MCF 10A (cell line): Measurements from ENCODE around the gene BCAP31. TPM values are rescaled to one million over a fixed set of nuclear protein-coding genes. Genes with fewer than 3 reads are reported as not detected.
"Not testable (repeated sequence)": the region's sequence is repeated elsewhere in the genome, so short reads cannot be mapped to it uniquely, and the experiment has no call there.

ENCODE experiments used
- BruUV-seq: library from RNA; stranded (reverse); fragments of 400-500 nt; replicated peaks from 2 replicates; lab custom pipeline; 2021; lab: Mats Ljungman, UMichigan
- CTCF ChIA-PET: fragments of 300-600 bp; sonication (Branson Sonifier 250); formaldehyde crosslinking; extraction: SDS; loops from one replicate; lab custom pipeline; 2021; ENCODE audit warnings: antibody characterized with exemption, inconsistent platforms; lab: Yijun Ruan, JAX
- POLR2A ChIA-PET: fragments of 300-600, 350-650 bp; sonication (Branson Sonifier 250); formaldehyde crosslinking; extraction: SDS; loops from one replicate; lab custom pipeline; 2020; ENCODE audit warnings: antibody characterized with exemption, inconsistent platforms; lab: Yijun Ruan, JAX
- DNase-seq: peaks from one replicate; pipeline ENCODE4 v3.0.0-alpha.2; 2018; ENCODE audit not compliant: unreplicated experiment
- H3K27ac Mint-ChIP-seq: one replicate; pipeline ENCODE4 v1.8.0; 2022; ENCODE audit warnings: mild to moderate bottlenecking, low read depth, mixed read lengths; ENCODE audit not compliant: unreplicated experiment
- H3K27me3 Mint-ChIP-seq: one replicate; pipeline ENCODE4 v1.8.0; 2022; ENCODE audit warnings: mixed read lengths; ENCODE audit not compliant: insufficient read depth, unreplicated experiment
- H3K36me3 Mint-ChIP-seq: one replicate; pipeline ENCODE4 v1.8.0; 2022; ENCODE audit warnings: mild to moderate bottlenecking, moderate library complexity, mixed read lengths; ENCODE audit not compliant: insufficient read depth, unreplicated experiment
- H3K4me1 Mint-ChIP-seq: one replicate; pipeline ENCODE4 v1.8.0; 2022; ENCODE audit warnings: mixed read lengths; ENCODE audit not compliant: insufficient read depth, unreplicated experiment
- H3K4me3 Mint-ChIP-seq: one replicate; pipeline ENCODE4 v1.8.0; 2022; ENCODE audit warnings: mild to moderate bottlenecking, moderate library complexity, mixed read lengths; ENCODE audit not compliant: unreplicated experiment
- H3K9me3 Mint-ChIP-seq: one replicate; pipeline ENCODE4 v1.8.0; 2022; ENCODE audit warnings: mixed read lengths; ENCODE audit not compliant: unreplicated experiment
- intact Hi-C: fragments of 100-400 bp; cut with micrococcal nuclease; formaldehyde crosslinking; loops from 2 replicates; pipeline ENCODE4 v1.14.1; 2022
- total RNA-seq: library from RNA; stranded (reverse); gene quantifications from 2 replicates; pipeline ENCODE4 v1.2.3, GENCODE V29; 2022
- TF ChIP-seq, protein P1 (sequence below): fragments of 200-600 bp; IDR thresholded peaks from one replicate; pipeline ENCODE4 v1.8.0; 2022; ENCODE audit warnings: antibody characterized with exemption, mild to moderate bottlenecking; ENCODE audit not compliant: unreplicated experiment

The BCAP31 gene
- total RNA-seq, 1 experiment from 2014 or later = 203 TPM

DNA sequence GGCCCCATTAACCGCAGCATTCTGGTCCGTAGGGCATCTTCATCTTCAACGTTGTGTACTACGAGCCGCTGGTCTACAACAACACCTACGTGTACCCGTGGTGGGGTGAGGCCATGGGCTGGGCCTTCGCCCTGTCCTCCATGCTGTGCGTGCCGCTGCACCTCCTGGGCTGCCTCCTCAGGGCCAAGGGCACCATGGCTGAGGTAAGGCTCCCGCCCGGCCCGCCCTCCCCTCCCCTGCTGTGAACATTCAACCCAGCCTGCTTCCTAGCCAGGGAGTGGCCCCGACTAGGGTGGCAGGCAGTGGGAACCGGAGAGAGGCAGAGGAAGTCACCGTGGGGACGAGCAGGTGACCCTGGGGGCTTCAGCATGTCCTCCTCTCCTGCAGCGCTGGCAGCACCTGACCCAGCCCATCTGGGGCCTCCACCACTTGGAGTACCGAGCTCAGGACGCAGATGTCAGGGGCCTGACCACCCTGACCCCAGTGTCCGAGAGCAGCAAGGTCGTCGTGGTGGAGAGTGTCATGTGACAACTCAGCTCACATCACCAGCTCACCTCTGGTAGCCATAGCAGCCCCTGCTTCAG, 29.4 kb downstream of the BCAP31 start:
- BruUV-seq = TSS peak; percentile 21
- no peak overlapping the region for H3K27ac Mint-ChIP-seq
- TF ChIP-seq, protein P1, sequence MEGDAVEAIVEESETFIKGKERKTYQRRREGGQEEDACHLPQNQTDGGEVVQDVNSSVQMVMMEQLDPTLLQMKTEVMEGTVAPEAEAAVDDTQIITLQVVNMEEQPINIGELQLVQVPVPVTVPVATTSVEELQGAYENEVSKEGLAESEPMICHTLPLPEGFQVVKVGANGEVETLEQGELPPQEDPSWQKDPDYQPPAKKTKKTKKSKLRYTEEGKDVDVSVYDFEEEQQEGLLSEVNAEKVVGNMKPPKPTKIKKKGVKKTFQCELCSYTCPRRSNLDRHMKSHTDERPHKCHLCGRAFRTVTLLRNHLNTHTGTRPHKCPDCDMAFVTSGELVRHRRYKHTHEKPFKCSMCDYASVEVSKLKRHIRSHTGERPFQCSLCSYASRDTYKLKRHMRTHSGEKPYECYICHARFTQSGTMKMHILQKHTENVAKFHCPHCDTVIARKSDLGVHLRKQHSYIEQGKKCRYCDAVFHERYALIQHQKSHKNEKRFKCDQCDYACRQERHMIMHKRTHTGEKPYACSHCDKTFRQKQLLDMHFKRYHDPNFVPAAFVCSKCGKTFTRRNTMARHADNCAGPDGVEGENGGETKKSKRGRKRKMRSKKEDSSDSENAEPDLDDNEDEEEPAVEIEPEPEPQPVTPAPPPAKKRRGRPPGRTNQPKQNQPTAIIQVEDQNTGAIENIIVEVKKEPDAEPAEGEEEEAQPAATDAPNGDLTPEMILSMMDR = no peak
- DNase-seq = no peak
- ChIA-PET POLR2A (no interaction called here), CTCF (interaction anchor here (0.7 kb wide), 1 partner anchor 123 kb away, joined by 4 read pairs; no protein-coding TSS in a partner anchor)
- H3K4me1 Mint-ChIP-seq = no peaks in the 10 kb centered on the region
- no peaks in the 10 kb centered on the region for H3K9me3 Mint-ChIP-seq
- H3K27me3 Mint-ChIP-seq = no peaks in the 10 kb centered on the region
- H3K36me3 Mint-ChIP-seq = peaks cover 25% of the 10 kb centered on the region
- intact Hi-C loops = no loop called here
- H3K4me3 Mint-ChIP-seq = no peak overlapping the region

DNA sequence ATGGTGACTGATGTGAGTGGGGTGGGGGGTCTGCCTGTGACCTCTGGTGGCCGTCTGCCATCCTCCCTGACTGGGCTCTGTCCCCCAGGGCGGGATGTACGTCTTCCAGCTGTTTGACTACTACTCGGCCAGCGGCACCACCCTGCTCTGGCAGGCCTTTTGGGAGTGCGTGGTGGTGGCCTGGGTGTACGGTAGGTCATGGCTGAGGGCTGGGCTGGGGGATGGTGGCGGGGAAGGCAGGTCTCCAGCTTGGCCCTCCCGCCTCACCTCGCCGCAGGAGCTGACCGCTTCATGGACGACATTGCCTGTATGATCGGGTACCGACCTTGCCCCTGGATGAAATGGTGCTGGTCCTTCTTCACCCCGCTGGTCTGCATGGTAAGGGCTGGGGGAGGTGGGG, 29.9 kb downstream of the BCAP31 start:
- H3K9me3 Mint-ChIP-seq = not testable (repeated sequence)
- peaks cover 25% of the 10 kb centered on the region for H3K36me3 Mint-ChIP-seq

DNA sequence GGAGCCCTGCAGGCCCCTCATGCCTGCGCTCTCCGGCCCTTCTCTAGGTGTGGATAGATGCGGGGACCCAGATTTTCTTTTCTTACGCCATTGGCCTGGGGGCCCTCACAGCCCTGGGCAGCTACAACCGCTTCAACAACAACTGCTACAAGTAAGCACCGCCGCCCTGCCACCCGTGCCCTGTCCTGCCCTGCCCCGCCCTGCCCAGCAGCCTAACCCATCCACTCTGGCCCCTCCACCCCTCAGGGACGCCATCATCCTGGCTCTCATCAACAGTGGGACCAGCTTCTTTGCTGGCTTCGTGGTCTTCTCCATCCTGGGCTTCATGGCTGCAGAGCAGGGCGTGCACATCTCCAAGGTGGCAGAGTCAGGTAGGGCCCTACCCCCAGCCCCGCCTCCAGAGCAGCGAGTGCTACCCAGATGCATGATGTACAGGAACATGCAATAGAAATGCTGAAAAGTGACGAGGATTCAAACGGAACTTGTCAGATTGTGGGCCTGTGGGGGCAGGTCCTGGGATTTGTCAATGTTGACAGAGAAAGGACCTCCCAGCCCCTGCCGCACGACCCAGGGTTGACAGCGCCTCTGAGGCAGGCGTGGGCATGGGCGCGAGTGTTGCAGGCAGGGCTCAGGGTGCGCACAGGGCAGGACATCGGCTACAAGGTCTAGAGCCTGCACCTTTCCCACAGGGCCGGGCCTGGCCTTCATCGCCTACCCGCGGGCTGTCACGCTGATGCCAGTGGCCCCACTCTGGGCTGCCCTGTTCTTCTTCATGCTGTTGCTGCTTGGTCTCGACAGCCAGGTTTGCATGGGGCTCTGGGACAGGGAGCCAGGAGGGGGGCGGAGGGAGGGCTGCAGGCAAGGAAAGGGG, 30.7 kb downstream of the BCAP31 start:
- no TSS peak for BruUV-seq
- Mint-ChIP-seq H3K4me3 (no peak overlapping the region), H3K27me3 (no peaks in the 10 kb centered on the region), H3K27ac (no peak overlapping the region), H3K4me1 (no peaks in the 10 kb centered on the region), H3K9me3 (no peaks in the 10 kb centered on the region), H3K36me3 (peaks cover 25% of the 10 kb centered on the region)
- TF ChIP-seq, protein P1 = no peak
- no peak for DNase-seq
- POLR2A ChIA-PET = no interaction called here
- intact Hi-C loops = no loop called here
- CTCF ChIA-PET = interaction anchor here (0.6 kb wide), 1 partner anchor 82 kb away, joined by 3 read pairs; no protein-coding TSS in a partner anchor

More for the DNA sequence above, 29.9 kb downstream of the BCAP31 start:
- CTCF ChIA-PET = interaction anchor here (0.7 kb wide), 1 partner anchor 124 kb away, joined by 4 read pairs; no protein-coding TSS in a partner anchor
- intact Hi-C loops, DNase-seq, POLR2A ChIA-PET, H3K27me3 Mint-ChIP-seq, BruUV-seq, H3K27ac Mint-ChIP-seq, H3K4me3 Mint-ChIP-seq, H3K4me1 Mint-ChIP-seq: not testable (repeated sequence)

DNA sequence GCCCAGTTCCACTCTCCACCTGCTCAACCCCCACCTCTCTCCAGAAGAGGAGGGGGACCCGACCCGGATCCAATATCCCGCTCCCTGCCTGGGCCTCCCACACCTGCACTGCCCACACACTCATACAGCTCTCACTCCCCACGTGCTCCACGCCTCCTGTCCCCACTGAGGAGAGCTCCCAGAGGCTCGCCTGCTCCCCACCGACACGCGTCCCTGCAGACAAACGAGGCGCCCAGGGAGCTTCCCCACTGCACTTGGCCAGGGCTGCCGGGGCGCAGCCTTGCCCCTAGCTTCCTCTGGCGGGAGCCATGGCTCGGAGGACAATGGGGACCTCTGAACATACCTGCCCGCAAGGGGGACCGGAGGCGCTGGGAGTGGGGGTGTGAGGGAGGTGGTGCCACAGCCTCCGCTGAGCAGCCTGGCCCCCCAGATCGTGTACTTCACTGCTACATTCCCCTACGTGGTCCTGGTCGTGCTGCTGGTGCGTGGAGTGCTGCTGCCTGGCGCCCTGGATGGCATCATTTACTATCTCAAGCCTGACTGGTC, 31.5 kb downstream of the BCAP31 start:
- CTCF ChIA-PET = interaction anchor here (0.6 kb wide), 1 partner anchor 81 kb away, joined by 3 read pairs; no protein-coding TSS in a partner anchor
- intact Hi-C loops = no loop called here
- no peak for DNase-seq
- Mint-ChIP-seq H3K27ac (no peak overlapping the region), H3K4me1 (no peaks in the 10 kb centered on the region), H3K4me3 (peak overlapping the region; percentile 35), H3K27me3 (no peaks in the 10 kb centered on the region), H3K9me3 (no peaks in the 10 kb centered on the region), H3K36me3 (peaks cover 19% of the 10 kb centered on the region)
- TF ChIP-seq, protein P1 = no peak
- POLR2A ChIA-PET = no interaction called here
- BruUV-seq = no TSS peak
